A549 (cell line): ENCODE measurements around the gene MED10.

Experiments
- CBX8 ChIP-seq: fragments of 200-600 bp; sonication (generic); IDR thresholded peaks from 2 replicates; pipeline ENCODE4 v1.6.1; 2016
- CTCF ChIP-seq: fragments of >200 bp; sonication (Bioruptor Twin); formaldehyde crosslinking; IDR thresholded peaks from 3 replicates; pipeline ENCODE4 v1.5.1; 2016
- EP300 ChIP-seq, 2 experiments: fragments of >200 bp; sonication (Bioruptor Twin); formaldehyde crosslinking; IDR thresholded peaks; 2 replicates in 1 of 2; 3 replicates in 1 of 2; pipeline ENCODE4 v1.6.1; 2016 to 2017
- ESRRA ChIP-seq: fragments of 150-350 bp; IDR thresholded peaks from 2 replicates; pipeline ENCODE4 v1.6.1; 2014; ENCODE audit warnings: mild to moderate bottlenecking, low read length, borderline replicate concordance
- JUN ChIP-seq, 2 experiments: fragments of >200 bp; sonication (Bioruptor Twin); formaldehyde crosslinking; IDR thresholded peaks; 2 replicates in 1 of 2; 3 replicates in 1 of 2; pipeline ENCODE4 v1.6.1; 2016 to 2017
- NR3C1 ChIP-seq: fragments of >200 bp; sonication (Bioruptor Twin); formaldehyde crosslinking; IDR thresholded peaks from 3 replicates; pipeline ENCODE4 v1.6.1; 2017
- POLR2A ChIP-seq: IDR thresholded peaks from 2 replicates; pipeline ENCODE4 v1.6.1; 2012; ENCODE audit warnings: mild to moderate bottlenecking, low read length
- RARB ChIP-seq: fragments of 250-450 bp; sonication (Bioruptor Pico); IDR thresholded peaks from 2 replicates; pipeline ENCODE4 v1.8.0; 2021; ENCODE audit warnings: mild to moderate bottlenecking, moderate library complexity
- REST ChIP-seq: fragments of 200-600 bp; sonication (generic); IDR thresholded peaks from 2 replicates; pipeline ENCODE4 v1.6.1; 2016; ENCODE audit warnings: antibody characterized with exemption, mild to moderate bottlenecking, moderate library complexity
- RFX5 ChIP-seq: fragments of 450-650 bp; IDR thresholded peaks from 2 replicates; pipeline ENCODE4 v1.7.1; 2014; ENCODE audit warnings: antibody characterized with exemption, mild to moderate bottlenecking, moderate library complexity
- ZC3H11A ChIP-seq: fragments of 450-650 bp; IDR thresholded peaks from 2 replicates; pipeline ENCODE4 v1.6.1; 2014; ENCODE audit warnings: antibody characterized with exemption, mild to moderate bottlenecking
- ZFP36 ChIP-seq: fragments of 450-650 bp; IDR thresholded peaks from 2 replicates; pipeline ENCODE4 v1.6.1; 2014; ENCODE audit warnings: borderline replicate concordance; ENCODE audit not compliant: partially characterized antibody
- TF ChIP-seq, protein P1 (sequence below): fragments of 450-650 bp; IDR thresholded peaks from 2 replicates; pipeline ENCODE4 v1.6.1; 2014; ENCODE audit warnings: antibody characterized with exemption

- TF ChIP-seq, protein P1, sequence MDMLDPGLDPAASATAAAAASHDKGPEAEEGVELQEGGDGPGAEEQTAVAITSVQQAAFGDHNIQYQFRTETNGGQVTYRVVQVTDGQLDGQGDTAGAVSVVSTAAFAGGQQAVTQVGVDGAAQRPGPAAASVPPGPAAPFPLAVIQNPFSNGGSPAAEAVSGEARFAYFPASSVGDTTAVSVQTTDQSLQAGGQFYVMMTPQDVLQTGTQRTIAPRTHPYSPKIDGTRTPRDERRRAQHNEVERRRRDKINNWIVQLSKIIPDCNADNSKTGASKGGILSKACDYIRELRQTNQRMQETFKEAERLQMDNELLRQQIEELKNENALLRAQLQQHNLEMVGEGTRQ, result no peak
- TF ChIP-seq CBX8, result no peak
- no peak for TF ChIP-seq CTCF
- no peak for TF ChIP-seq POLR2A
- TF ChIP-seq NR3C1, result no peak
- no peak for TF ChIP-seq EP300 (IDR thresholded peaks at IDR 0.05)
- no peak for TF ChIP-seq REST
- TF ChIP-seq ZFP36, result no peak
- no peak for TF ChIP-seq RFX5
- no peak for TF ChIP-seq ZC3H11A
- TF ChIP-seq RARB (CRISPR knock-in tag), result no peak
- no peak for TF ChIP-seq ESRRA
- TF ChIP-seq JUN (IDR thresholded peaks at IDR 0.05), result no peak
These were observed 11.7 kb upstream of the MED10 start for GRCh38 chr5:6389946-6390530.
